Activated CD8-positive, alpha-beta memory T cell treated with anti-CD3 and anti-CD28 coated beads for 48 hours (primary cell): ENCODE data around the gene CASS4.
"Not testable (repeated sequence)": the region's sequence is repeated elsewhere in the genome, so short reads cannot be mapped to it uniquely, and the experiment has no call there.

Experiments used
- DNase-seq, 3 experiments: peaks; one replicate each; pipeline ENCODE4 v3.0.0-alpha.2; 2020; ENCODE audit warnings: low read depth in 2 of 3, low spot score in 2 of 3

The CASS4 gene

GRCh38 chr20:56392132-56392880 lies 19.8 kb upstream of the CASS4 start, which contains the start of the genes AURKA and CSTF1:
AURKA (minus strand) TSS chr20:56392215; CDS start chr20:56388197, 4,018 bp downstream.
CSTF1 (plus strand) TSS chr20:56392645; CDS start chr20:56395553, 2,908 bp downstream.
- peak; percentile 98 to 99 (median 98) for DNase-seq

GRCh38 chr20:56392881-56393482 lies 19.1 kb upstream of the CASS4 start:
- DNase-seq = no peak

- no peak for DNase-seq
These were observed 18.4 kb upstream of the CASS4 start for GRCh38 chr20:56393653-56394052.

- no peak for DNase-seq
These were observed 16.9 kb upstream of the CASS4 start for GRCh38 chr20:56395166-56395565.

GRCh38 chr20:56400001-56400640 lies 11.9 kb upstream of the CASS4 start:
- no peak for DNase-seq

- DNase-seq = no peak
These were observed 8.6 kb upstream of the CASS4 start for GRCh38 chr20:56403465-56403864.

- DNase-seq = not testable (repeated sequence)
These were observed 6.7 kb upstream of the CASS4 start for GRCh38 chr20:56405356-56405755.

GRCh38 chr20:56406910-56407309 lies 5.2 kb upstream of the CASS4 start:
- DNase-seq = no peak

- DNase-seq = no peak
These were observed 2.5 kb upstream of the CASS4 start for GRCh38 chr20:56409521-56409920.

GRCh38 chr20:56409956-56410355 lies 2.1 kb upstream of the CASS4 start:
- no peak for DNase-seq

- DNase-seq = not testable (repeated sequence)
These were observed 773 bp upstream of the CASS4 start for GRCh38 chr20:56411287-56411686.

- no peak for DNase-seq
These were observed 372 bp downstream of the CASS4 start for GRCh38 chr20:56412473-56412790.

- DNase-seq = no peak
These were observed 889 bp downstream of the CASS4 start for GRCh38 chr20:56412949-56413348.

GRCh38 chr20:56414842-56415765 lies 3.0 kb downstream of the CASS4 start:
- DNase-seq = no peak

- DNase-seq = no peak
These were observed 5.3 kb downstream of the CASS4 start for GRCh38 chr20:56417402-56417801.

GRCh38 chr20:56417911-56418310 lies 5.9 kb downstream of the CASS4 start:
- no peak for DNase-seq

- DNase-seq = no peak
These were observed 6.4 kb downstream of the CASS4 start for GRCh38 chr20:56418385-56418861.

- DNase-seq = no peak
These were observed 8.0 kb downstream of the CASS4 start for GRCh38 chr20:56420028-56420427.

GRCh38 chr20:56420940-56421688 lies 9.1 kb downstream of the CASS4 start:
- DNase-seq = no peak

- DNase-seq = no peak
These were observed 10.2 kb downstream of the CASS4 start for GRCh38 chr20:56422076-56422823.
